GM23248 (cell line): ENCODE measurements around the gene GYS1. TPM values are rescaled to one million over a fixed set of nuclear protein-coding genes. Genes with fewer than 3 reads are reported as not detected.

ENCODE experiments used
- DNase-seq: peaks from one replicate; pipeline ENCODE4 v3.0.0-alpha.2; 2015
- H2AFZ ChIP-seq: fragments of 200-600 bp; sonication (generic); 2 replicates; pipeline ENCODE4 v1.6.1; 2016; ENCODE audit warnings: antibody characterized with exemption
- H3F3A ChIP-seq: fragments of 200-600 bp; sonication (generic); 2 replicates; pipeline ENCODE4 v1.6.1; 2016; ENCODE audit warnings: mild to moderate bottlenecking, antibody characterized with exemption, mixed run types; ENCODE audit not compliant: insufficient read depth
- H3K27ac ChIP-seq: fragments of 200-600 bp; sonication (generic); 2 replicates; pipeline ENCODE4 v1.5.1; 2016; ENCODE audit warnings: mild to moderate bottlenecking
- H3K27me3 ChIP-seq: fragments of 200-600 bp; sonication (generic); replicated peaks from 2 replicates; pipeline ENCODE4 v1.6.1; 2016; ENCODE audit warnings: mild to moderate bottlenecking; ENCODE audit not compliant: insufficient read depth
- H3K36me3 ChIP-seq: fragments of 200-600 bp; sonication (generic); 2 replicates; pipeline ENCODE4 v1.6.1; 2016; ENCODE audit warnings: low read depth, mild to moderate bottlenecking
- H3K4me1 ChIP-seq: fragments of 200-600 bp; sonication (generic); 2 replicates; pipeline ENCODE4 v1.6.1; 2016; ENCODE audit warnings: mild to moderate bottlenecking; ENCODE audit not compliant: insufficient read depth
- H3K4me2 ChIP-seq: fragments of 200-600 bp; sonication (generic); one replicate; pipeline ENCODE4 v1.6.1; 2016; ENCODE audit warnings: mild to moderate bottlenecking; ENCODE audit not compliant: unreplicated experiment
- H3K4me3 ChIP-seq: fragments of 200-600 bp; sonication (generic); 2 replicates; pipeline ENCODE4 v1.5.1; 2016; ENCODE audit warnings: mild to moderate bottlenecking
- H3K79me2 ChIP-seq: fragments of 200-600 bp; sonication (generic); 2 replicates; pipeline ENCODE4 v1.6.1; 2016; ENCODE audit warnings: mild to moderate bottlenecking; ENCODE audit not compliant: insufficient read depth
- H3K9ac ChIP-seq: fragments of 200-600 bp; sonication (generic); 2 replicates; pipeline ENCODE4 v1.6.1; 2016; ENCODE audit warnings: mild to moderate bottlenecking
- H3K9me2 ChIP-seq: fragments of 200-600 bp; sonication (generic); 2 replicates; pipeline ENCODE4 v1.6.1; 2016; ENCODE audit warnings: mixed run types, mild to moderate bottlenecking, moderate library complexity; ENCODE audit not compliant: insufficient read depth
- H3K9me3 ChIP-seq: fragments of 200-600 bp; sonication (generic); one replicate; pipeline ENCODE4 v1.6.1; 2017; ENCODE audit warnings: low read depth
- H4K20me1 ChIP-seq: fragments of 200-600 bp; sonication (generic); 2 replicates; pipeline ENCODE4 v1.6.0; 2016; ENCODE audit not compliant: insufficient read depth
- EZH2 ChIP-seq: fragments of 200-600 bp; sonication (generic); IDR thresholded peaks from 2 replicates; pipeline ENCODE4 v1.6.1; 2018; ENCODE audit warnings: antibody characterized with exemption, mild to moderate bottlenecking; ENCODE audit not compliant: insufficient read depth, poor library complexity, severe bottlenecking
- EZH2phosphoT487 ChIP-seq: fragments of 200-600 bp; sonication (generic); IDR thresholded peaks from 2 replicates; pipeline ENCODE4 v1.6.1; 2018; ENCODE audit warnings: antibody characterized with exemption, moderate library complexity, mild to moderate bottlenecking, low read depth; ENCODE audit not compliant: insufficient read depth
- WGBS, 2 experiments: methylation state at CpG; one replicate each; pipeline ENCODE4 v1.1.6; 2015 to 2017; ENCODE audit warnings: low lambda C conversion rate in 2 of 2, low coverage in 1 of 2; ENCODE audit errors: missing lambda C conversion rate in 2 of 2; 5-methylcytosine and 5-hydroxymethylcytosine counted together
- in situ Hi-C: fragments of 300-500 bp; cut with MboI; formaldehyde crosslinking; loops from 2 replicates; pipeline ENCODE4 v1.15.0; 2020
- polyA plus RNA-seq: library from polyadenylated mRNA; unstranded; fragments of >200 nt; fragmentation: Nextera tagmentation; extraction: Ambion mirVana; gene quantifications from 2 replicates; pipeline ENCODE4 v1.2.1, GENCODE V29; 2016
- total RNA-seq: library from RNA; depleted of rRNA; stranded (reverse); fragments of >200 nt; shearing (Covaris generic); gene quantifications from 2 replicates; pipeline ENCODE4 v1.2.3, GENCODE V29; 2014

GYS1 gene
- total and polyA plus RNA-seq, 2 experiments from 2014 or later = 78.4 to 85.6 TPM

- Histone ChIP-seq H3K9me3 (no peaks in the 10 kb centered on the region), H3K9ac (no peak overlapping the region), H3K4me2 (no peak overlapping the region), H3K4me3 (no peak overlapping the region), H2AFZ (no peak overlapping the region), H3K79me2 (peaks cover 31% of the 10 kb centered on the region), H3K27ac (no peak overlapping the region), H4K20me1 (no peaks in the 10 kb centered on the region), H3K27me3 (no peaks in the 10 kb centered on the region), H3K9me2 (no peaks in the 10 kb centered on the region), H3F3A (peaks cover 8% of the 10 kb centered on the region), H3K4me1 (peaks cover 11% of the 10 kb centered on the region; the same call in 1 of the 2 replicates), H3K36me3 (peaks cover 7% of the 10 kb centered on the region; the same call in 1 of the 2 replicates)
- 81 to 87% methylated on average over 4 of the region's 4 CpGs for WGBS, 2 experiments
- no peak for DNase-seq
- TF ChIP-seq EZH2 (no peak), EZH2phosphoT487 (no peak)
- in situ Hi-C loops = no loop called here
These were observed 40.0 kb downstream of the GYS1 start for GRCh38 chr19:48953141-48953540.

- in situ Hi-C loops = no loop called here
- Histone ChIP-seq H3K4me1 (peaks cover 6% of the 10 kb centered on the region; the same call in 1 of the 2 replicates), H3K27ac (no peak overlapping the region), H2AFZ (no peak overlapping the region), H3F3A (no peaks in the 10 kb centered on the region), H3K36me3 (no peaks in the 10 kb centered on the region), H3K79me2 (peaks cover 12% of the 10 kb centered on the region), H3K4me3 (no peak overlapping the region), H3K27me3 (no peaks in the 10 kb centered on the region), H3K9ac (no peak overlapping the region), H3K9me3 (no peaks in the 10 kb centered on the region), H4K20me1 (no peaks in the 10 kb centered on the region), H3K4me2 (no peak overlapping the region), H3K9me2 (no peaks in the 10 kb centered on the region)
- DNase-seq = no peak
- WGBS, 2 experiments = 49 to 52% methylated on average over 9 of the region's 9 CpGs
- TF ChIP-seq EZH2phosphoT487 (no peak), EZH2 (no peak)
These were observed 42.1 kb downstream of the GYS1 start for GRCh38 chr19:48950830-48951519.

- in situ Hi-C loops = no loop called here
- Histone ChIP-seq H3K36me3 (no peaks in the 10 kb centered on the region), H2AFZ (no peak overlapping the region), H3F3A (no peaks in the 10 kb centered on the region), H3K4me1 (no peaks in the 10 kb centered on the region), H3K79me2 (peaks cover 4% of the 10 kb centered on the region), H3K27me3 (no peaks in the 10 kb centered on the region), H3K9me2 (no peaks in the 10 kb centered on the region), H3K9ac (no peak overlapping the region), H4K20me1 (no peaks in the 10 kb centered on the region), H3K9me3 (no peaks in the 10 kb centered on the region), H3K27ac (no peak overlapping the region), H3K4me3 (no peak overlapping the region), H3K4me2 (no peak overlapping the region)
- 69 to 78% methylated on average over 3 of the region's 3 CpGs for WGBS, 2 experiments
- TF ChIP-seq EZH2phosphoT487 = no peak
- no peak for TF ChIP-seq EZH2
- no peak for DNase-seq
These were observed 43.0 kb downstream of the GYS1 start for GRCh38 chr19:48950159-48950558.

- Histone ChIP-seq H4K20me1 (no peaks in the 10 kb centered on the region), H2AFZ (no peak overlapping the region), H3K27me3 (no peaks in the 10 kb centered on the region), H3K36me3 (no peaks in the 10 kb centered on the region), H3K4me1 (no peaks in the 10 kb centered on the region), H3K9me3 (no peaks in the 10 kb centered on the region), H3K27ac (no peak overlapping the region), H3F3A (no peaks in the 10 kb centered on the region), H3K79me2 (no peaks in the 10 kb centered on the region), H3K4me2 (no peak overlapping the region), H3K4me3 (no peak overlapping the region), H3K9ac (no peak overlapping the region), H3K9me2 (no peaks in the 10 kb centered on the region)
- in situ Hi-C loops = no loop called here
- DNase-seq = no peak
- TF ChIP-seq EZH2phosphoT487 (no peak), EZH2 (no peak)
- WGBS, 2 experiments = 78% methylated on average over 3 of the region's 3 CpGs
These were observed 45.9 kb downstream of the GYS1 start for GRCh38 chr19:48947258-48947542.
